ENCODE measurements around the gene STK35.
"Not testable (repeated sequence)": the region's sequence is repeated elsewhere in the genome, so short reads cannot be mapped to it uniquely, and the experiment has no call there.

STK35 gene

DNA sequence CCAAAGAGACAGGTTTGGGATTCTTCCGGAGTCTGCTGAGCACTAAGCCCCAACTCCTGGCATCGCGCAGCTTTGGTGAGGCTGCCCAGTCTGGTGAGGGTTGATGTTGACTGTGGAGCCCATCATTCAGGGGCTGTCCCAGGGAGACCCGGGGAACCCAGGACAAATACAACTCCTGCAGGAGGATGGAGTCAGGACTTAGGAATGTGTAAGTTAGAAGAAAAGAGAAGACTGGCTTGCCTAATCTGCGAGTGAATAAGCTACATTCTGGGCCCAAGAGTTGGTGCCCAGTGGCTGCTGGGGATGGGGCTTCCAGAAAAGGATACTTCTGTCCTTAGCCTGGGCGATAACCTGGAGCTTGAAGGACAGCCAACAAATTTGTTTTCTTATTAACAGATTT, 47.9 kb downstream of the STK35 start:
- intact Hi-C loops (cut with DNase I) = no loop called here
- no peak for DNase-seq

DNA sequence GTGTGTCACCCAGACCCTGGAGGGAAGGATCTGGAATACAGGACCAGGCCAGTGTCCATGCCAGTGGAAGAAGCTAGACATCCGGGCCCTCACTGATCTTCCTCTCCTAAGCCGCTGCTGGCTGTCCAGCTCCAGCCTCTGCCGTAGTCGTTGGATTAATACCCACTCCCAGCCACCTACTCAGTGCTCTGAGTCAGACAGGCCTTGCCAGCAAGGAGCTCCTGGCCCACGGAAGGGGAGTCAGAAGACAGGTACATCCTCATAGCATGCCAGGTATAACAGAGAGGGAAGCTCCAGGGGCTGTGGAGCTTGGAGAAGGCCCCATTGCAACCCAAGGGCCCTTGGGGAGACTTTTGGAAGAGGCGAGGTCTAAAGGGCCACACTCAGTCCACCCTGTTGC, 49.0 kb downstream of the STK35 start:
- intact Hi-C loops (cut with DNase I) = no loop called here
- peak in 13 of 42 donors; percentile 21 to 66 (median 38) for DNase-seq

DNA sequence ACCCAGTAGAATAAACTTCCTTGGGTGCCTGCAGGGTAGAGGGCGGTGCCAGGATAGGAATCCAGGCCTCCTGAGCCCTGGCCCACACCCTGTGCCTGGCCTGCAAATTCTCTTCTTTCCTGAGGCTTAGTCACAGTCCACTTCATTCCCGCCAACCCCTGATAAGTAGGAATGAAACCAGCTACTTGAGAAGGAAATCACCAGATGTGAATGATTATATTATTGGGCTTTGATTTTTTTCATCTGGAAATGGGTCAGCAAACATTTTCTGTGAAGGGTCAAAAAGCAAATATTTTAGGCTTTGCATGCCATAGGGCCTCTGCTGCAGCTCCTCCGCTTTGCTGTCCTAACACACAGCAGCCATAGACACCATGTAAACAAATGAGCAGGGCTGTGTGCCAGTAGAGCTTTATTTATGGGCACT, 50.2 kb downstream of the STK35 start:
- DNase-seq = no peak
- intact Hi-C loops (cut with DNase I) = no loop called here

DNA sequence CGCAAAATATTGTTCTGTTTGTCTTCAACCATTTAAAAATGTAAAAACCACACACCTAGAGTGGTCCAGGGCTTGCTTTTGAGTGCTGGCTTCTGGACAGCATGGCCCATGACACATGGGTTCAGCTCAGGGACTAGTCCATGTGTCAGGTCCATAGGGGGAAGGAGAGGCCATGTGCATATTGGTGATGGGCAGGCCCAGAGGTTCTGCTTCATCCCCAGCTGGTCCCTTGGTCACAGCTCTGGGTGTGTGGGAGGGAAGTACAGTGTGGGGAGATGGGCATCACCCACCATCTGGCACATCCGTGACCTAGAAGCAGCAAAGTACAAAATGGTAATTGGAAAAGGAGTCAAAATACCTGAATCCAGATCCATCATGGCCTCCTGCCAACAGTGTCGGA, 50.7 kb downstream of the STK35 start:
- intact Hi-C loops (cut with DNase I) = no loop called here
- DNase-seq = no peak

DNA sequence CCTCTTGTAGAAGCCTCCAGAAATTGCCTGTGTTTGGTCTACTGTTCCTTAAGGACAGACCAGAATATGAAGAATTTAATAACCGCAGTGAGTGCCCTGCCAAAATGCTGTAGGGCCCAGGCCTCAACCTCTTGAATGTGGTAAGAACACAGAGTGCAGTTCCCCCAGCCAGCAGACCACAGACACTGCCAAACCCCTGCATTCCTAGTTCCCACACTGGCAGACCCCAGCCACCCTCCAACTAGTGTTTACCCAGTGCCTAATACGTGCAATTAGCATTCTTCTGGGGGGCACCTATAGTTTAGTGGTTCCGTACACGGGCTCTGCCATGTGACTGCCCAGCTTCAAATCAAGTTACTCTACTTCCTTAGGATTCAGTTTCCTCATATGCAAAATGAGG, 51.7 kb downstream of the STK35 start:
- intact Hi-C loops (cut with DNase I) = no loop called here
- DNase-seq = no peak

DNA sequence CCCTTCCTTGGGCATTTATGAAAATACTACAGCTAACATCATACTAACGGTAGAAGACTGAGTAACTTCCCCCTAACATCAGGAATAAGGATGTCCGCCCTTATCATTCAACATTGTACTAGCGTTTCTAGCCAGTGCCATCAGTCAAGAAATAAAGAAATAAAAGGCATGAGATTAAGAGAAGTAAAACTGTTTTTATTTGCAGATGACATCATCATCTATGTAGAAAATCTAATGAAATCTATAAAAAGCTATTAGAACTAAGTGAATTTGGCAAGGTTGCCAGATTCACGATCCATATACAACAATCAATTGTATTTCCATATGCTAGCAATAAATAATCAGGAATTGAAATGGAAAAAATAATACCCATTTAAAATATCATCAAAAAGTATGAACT, 54.6 kb downstream of the STK35 start:
- DNase-seq = no peak
- intact Hi-C loops (cut with DNase I) = no loop called here

DNA sequence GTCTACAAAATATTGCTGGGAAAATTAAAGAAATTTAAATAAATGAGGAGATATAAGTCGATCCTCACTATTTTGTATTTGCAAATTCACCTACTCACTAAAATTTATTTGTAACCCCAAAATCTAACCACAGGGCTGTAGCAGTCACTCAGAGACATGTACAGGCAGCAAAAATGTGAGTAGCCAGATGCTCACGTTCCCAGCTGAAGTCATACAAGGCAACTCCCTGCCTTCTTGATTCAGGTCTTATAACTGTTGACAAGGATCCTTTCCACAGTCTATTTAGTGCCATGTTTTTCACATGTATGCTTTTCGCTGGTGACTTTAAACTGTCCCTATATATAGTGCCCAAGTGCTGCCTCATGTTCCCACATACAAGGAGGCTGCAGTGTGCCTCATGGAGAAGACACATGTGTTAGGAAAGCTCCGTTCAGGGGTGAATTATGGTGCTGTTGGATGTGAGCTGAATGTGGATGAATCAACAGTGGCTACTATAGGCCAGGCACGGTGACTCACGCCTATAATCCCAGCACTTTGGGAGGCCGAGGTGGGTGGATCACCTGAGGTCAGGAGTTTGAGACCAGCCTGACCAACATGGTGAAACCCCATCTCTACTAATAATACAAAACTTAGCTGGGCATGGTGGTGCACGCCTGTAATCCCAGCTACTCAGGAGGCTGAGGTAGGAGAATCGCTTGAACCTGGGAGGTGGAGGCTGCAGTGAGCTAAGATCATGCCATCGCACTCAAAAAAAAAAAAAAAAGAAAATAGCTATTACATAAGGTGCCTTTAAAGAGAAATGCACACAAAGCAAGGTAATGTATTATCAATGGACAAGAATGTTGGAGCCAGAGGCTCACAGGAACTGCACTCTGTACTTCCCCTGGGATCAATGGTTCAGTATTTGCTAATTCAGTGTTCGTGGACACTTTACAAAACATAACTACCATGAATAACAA, 55.3 kb downstream of the STK35 start:
- intact Hi-C loops (cut with DNase I) = no loop called here

DNA sequence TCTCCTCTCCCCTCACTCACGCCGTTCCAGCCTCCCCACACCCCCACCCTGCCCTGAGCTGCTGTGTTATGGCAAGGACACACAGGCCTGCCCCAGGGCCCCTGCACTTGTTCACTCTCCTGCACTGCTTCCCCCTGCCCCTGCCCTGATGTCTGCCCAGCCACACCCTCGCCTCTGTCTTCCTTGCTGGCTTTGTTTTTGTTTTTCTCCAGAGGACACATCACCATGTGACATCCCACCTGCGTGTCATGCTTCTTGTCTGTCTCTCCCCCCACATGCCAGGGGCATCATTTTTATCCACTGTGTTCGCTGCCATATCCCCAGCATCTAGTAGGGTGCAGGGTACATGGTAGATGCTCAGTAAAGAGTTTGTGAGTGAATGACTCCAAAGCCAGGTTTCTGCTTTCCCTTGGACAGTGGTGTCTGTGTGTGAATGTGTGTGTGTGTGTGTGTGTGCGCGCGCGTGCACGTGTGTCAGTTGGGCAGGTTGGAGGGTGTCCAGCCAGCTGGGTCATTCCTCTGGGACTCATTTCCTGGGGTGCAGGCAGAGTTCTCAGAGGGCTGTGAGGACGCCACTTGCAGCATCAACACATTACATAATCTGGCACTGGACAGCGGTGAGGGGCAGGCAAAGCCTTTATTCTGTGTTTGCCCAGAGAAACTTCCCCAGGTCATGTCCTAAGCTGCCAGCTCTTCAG, 60.6 kb downstream of the STK35 start:
- intact Hi-C loops (cut with DNase I) = no loop called here
- DNase-seq = peak in 1 of 42 donors; percentile 17

More for the DNA sequence above, 55.3 kb downstream of the STK35 start:
- DNase-seq = no peak

DNA sequence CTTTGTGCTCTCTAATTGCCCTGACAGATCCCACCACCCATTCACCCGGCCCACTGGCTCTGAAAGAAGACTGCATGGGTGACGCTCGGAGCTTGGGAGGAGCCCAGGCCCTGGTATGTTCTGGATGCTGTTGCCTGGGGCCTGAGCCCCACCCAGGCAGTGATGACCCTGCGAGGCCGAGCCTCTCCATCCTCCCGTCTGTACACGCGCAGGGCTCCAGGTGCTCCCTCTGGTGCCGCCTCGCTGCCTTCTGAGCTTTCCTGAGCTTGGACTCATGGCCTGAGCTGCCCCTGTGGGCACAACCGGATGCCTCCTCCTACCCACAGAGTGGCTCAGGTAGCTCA, 61.2 kb downstream of the STK35 start:
- DNase-seq = peak in 1 of 42 donors; percentile 4
- intact Hi-C loops (cut with DNase I) = no loop called here

DNA sequence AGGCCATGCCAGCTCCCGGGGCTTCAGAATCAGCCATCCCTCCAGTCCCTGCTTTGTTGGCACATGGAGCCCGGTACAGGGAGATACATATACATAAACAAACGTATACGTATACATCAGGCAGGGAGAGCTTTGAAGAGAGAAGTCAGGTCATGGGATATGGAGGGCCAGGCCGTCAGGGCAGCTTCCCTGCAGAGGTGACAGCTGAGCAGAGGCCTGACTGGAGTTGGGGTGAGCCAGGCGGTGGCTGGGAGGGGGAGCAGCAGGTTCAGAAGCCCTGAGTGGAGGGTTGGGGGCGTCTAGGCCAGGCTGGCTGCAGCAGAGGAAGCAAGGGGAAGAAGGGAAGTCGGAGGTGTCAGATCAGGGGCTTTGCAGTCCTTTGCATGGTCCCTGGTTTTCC, 61.7 kb downstream of the STK35 start:
- intact Hi-C loops (cut with DNase I) = no loop called here
- no peak for DNase-seq

DNA sequence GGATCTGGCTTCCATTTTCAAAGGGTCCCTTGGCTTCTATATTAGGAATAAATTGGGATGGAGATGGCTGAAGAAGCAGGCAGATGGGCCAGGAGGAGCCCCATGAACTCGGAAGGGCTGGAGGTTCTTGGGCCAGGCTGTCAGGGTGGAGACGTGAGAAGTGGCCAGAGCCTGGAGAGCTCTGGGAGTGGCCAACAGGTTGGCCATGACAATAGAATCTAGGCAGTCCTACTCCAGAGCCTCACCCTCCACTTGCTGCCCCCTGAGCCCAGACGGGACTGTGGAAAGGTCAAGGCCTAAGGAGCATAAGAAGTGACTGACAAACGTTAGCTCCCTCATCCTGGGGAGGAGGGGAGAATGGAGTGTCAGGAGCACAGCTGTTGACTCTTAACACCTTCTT, 62.1 kb downstream of the STK35 start:
- DNase-seq = peak in 3 of 42 donors; percentile 0 to 1 (median 1)
- intact Hi-C loops (cut with DNase I) = no loop called here

DNA sequence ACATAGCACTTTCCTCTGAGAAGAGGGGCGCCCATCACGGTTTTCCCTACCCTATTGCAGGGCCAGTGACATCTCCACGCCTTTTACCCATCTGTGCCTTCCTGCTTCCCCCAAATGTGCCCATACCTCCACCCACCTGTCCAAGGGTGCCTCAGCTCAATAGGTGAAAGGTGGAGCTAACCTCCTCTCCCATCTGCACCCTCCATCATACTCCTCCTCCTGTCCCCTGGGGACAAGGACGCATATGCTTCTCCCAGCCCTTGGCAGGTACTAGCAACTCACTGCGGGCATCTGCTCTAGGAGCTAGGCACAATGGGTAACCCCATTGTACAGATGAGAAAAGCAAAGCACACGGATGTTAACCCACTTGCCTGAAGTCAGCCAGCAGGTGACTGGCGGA, 62.8 kb downstream of the STK35 start:
- DNase-seq = peak in 2 of 42 donors; percentile 1
- intact Hi-C loops (cut with DNase I) = no loop called here

DNA sequence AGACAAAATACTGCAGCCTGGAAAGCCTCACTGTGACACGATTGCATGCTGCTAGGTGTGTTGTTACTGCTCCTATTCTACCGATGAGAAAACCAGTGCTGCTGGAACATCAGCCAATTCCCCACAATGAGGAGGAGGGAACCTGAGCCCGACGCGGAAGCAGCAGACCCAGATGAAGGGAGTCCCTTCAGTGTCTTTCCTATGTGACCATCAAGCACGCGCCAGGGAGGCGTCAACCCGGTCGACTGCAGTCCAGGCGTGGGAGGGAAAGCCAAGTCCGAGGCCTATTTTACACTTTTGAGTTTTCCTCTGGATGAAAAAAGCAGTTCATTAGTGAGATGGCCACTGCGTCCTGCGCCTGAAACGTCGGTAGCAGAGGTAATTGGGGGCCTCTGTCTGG, 63.3 kb downstream of the STK35 start:
- peak in 2 of 42 donors; percentile 3 to 5 for DNase-seq
- intact Hi-C loops (cut with DNase I) = no loop called here

DNA sequence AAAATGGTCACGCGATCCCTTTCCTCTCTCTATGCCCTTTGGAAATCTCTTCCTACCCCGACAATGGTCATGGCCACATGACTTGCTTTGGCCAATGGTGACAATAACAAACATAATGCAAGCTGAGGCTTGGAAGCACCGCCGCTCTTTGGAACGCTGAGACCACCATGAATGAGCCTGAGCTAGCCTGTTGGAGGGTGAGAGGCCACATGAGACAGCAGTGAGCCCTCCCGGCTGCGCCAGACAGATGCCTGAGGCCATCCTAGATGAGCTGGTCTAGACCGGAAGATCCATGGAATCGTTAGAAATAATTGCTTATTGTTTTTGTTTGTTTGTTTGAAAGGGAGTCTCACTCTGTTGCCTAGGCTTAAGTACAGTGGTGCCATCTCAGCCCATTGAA, 64.2 kb downstream of the STK35 start:
- intact Hi-C loops (cut with DNase I) = no loop called here
- no peak for DNase-seq

DNA sequence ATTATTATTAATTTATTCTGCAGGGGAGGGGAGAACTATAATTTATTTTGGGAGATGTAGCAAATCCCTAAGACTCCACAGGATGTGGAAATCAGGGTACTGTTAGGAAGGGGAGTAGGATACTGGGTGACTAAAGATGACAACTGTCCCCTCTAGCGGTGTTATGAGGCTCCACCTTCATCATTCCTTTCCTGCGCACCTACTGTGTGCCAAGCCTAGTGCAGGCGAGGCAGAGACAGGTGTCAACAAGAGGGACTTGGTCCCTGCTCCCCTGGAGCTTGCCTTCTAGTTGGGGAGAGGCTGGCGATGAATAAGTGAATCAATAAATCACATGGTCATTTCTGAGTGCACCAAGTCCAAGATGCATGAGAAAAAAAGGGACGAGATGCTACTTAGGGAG, 65.5 kb downstream of the STK35 start:
- intact Hi-C loops (cut with DNase I) = no loop called here

DNA sequence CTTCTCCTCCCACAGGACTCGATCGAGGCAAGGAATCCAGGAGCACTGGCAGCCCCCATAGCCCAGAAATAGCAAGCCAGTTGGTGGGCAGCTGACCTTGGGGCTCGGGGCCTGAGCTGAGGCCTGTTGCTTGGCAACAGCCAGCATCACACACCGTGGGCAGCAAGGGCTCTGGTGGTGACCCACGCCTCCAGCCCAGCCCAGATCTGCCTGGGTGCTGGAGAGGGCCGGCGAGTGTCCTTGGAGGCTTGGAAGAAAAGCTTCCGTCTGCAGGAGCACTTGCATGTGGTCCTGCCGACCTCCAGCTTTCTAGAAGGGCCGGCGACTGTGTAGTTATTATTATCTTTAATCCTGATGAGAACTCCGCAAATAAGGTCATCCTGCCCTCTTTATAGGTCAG, 67.3 kb downstream of the STK35 start:
- DNase-seq = no peak
- intact Hi-C loops (cut with DNase I) = no loop called here

More for the DNA sequence above, 65.5 kb downstream of the STK35 start:
- DNase-seq = peak in 1 of 42 donors; percentile 16

DNA sequence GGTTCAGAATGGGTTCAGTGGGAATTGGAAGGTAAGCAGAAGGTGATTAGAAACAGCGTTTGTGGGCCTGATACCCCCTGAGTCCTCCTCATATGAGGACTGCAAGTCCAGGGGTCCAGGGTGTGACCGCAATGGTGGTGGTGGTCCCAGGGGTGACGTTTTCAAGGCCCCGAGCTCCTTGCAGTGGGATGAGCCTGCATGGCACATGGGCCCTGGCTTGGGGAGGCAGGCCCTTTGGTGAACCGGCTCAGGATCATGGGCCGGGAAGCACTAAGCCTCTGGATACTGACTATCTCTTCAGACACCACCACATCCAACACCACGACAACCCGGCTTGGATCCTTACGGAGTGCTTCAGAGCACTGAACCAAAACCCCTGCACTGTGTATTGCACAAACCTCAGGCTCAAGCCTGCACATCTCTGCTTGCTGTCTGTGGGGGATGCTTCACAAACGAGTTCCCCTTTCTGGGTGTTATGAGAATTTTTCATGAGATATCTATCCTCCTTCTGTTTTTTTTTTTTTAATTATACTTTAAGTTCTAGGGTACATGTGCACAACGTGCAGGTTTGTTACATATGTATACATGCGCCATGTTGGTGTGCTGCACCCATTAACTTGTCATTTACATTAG, 67.9 kb downstream of the STK35 start:
- DNase-seq = no peak
- intact Hi-C loops (cut with DNase I) = no loop called here

DNA sequence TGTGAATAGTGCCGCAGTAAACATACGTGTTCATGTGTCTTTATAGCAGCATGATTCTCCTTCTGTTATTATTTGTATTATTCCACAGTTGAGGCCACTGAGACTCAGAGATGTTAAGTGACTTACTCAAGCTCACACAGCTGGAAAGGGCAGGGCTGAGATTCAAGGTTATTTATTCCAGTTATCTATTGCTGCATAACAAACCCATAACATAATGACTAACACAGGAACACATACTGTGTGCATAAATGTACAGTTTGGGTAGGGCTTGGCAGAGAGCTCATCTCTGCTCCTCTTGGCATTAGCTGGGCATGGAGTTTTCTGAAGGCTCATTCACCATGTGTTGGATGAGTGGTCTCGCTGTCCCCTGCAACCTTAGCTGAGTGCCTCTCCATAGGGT, 68.8 kb downstream of the STK35 start:
- no peak for DNase-seq
- intact Hi-C loops (cut with DNase I) = no loop called here

DNA sequence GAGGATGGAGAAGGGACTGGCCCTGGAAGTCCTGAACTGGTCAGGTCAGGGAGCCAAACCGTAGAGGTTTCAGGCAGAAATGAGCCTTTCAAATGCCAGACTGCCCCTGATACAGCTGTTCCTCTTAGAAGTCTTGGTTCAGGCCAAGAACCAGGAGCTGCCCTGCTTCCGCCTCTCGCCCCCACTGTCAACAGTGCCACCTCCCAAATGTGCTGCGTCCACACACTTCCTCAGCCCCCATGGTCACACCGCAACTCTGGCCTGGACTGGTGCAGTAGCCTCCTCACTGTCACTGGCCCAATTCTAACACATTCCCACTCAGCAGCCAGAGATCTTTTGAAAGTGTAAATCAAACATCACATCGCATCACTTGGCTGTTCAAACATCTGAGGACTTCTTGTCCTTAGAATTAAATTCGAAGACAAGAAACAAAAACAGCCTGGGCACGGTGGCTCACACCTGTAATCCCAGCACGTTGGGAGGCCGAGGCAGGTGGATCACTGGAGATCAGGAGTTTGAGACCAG, 69.7 kb downstream of the STK35 start:
- DNase-seq = peak in 1 of 42 donors; percentile 22
- intact Hi-C loops (cut with DNase I) = no loop called here

DNA sequence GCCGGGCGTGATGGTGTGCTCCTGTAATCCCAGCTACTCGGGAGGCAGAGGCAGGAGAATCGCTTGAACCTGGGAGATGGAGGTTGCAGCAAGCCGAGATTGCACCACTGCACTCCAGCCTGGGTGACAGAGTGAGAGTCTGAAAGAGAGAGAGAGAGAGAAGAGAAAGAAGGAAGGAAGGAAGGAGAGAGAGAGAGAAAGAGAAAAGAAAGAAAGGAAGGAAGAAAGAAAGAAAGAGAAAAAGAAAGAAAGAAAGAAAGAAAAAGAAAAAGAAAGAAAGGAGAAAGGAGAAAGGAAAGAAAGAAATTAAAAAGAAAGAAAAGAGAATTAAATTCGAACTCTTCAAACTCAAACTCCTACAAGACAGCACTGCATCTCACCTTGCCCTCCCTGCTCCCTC, 70.2 kb downstream of the STK35 start:
- intact Hi-C loops (cut with DNase I) = loop anchor here (2.0 kb wide), 1 partner anchor 207 kb away; no protein-coding TSS in a partner anchor
- not testable (repeated sequence) for DNase-seq

Measured in head of caudate nucleus (tissue), 42 donors.